Activated CD4-positive, alpha-beta T cell treated with anti-CD3 and anti-CD28 coated beads, Interleukin-2, amount 50 U/mL, for 48 hours (primary cell): ENCODE data around the gene CACNG7.
"Not testable (repeated sequence)": the region's sequence is repeated elsewhere in the genome, so short reads cannot be mapped to it uniquely, and the experiment has no call there.

ENCODE experiments used
- DNase-seq, 2 experiments: peaks; one replicate each; pipeline ENCODE4 v3.0.0-alpha.2; 2020

CACNG7 gene

DNA sequence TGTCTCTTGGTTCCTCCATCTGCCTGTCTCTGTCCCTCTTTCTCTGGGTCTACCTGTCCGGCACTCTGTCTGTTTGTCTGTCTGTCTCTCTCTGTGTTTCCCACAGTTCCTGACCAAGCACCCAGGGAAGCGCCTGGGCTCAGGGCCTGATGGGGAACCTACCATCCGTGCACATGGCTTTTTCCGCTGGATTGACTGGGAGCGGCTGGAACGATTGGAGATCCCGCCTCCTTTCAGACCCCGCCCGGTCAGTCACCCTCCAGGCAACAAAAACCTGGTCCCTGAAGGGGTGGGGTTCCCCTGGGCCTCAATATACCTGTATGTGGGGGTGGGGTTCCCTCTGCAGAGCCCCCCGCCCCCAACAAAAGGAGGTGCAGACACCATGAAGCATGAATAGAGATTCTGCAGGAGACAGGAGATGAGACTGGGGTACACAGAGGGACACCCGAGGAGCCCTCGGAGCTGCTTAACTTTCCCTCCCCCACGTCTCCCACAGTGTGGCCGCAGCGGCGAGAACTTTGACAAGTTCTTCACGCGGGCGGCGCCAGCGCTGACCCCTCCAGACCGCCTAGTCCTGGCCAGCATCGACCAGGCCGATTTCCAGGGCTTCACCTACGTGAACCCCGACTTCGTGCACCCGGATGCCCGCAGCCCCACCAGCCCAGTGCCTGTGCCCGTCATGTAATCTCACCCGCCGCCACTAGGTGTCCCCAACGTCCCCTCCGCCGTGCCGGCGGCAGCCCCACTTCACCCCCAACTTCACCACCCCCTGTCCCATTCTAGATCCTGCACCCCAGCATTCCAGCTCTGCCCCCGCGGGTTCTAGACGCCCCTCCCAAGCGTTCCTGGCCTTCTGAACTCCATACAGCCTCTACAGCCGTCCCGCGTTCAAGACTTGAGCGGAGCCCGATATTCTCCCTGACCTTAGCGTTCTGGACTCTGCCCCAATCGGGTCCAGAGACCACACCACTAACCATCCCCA lies 2.6 kb upstream of the CACNG7 start:
- peak; percentile 77 to 81 for DNase-seq

DNA sequence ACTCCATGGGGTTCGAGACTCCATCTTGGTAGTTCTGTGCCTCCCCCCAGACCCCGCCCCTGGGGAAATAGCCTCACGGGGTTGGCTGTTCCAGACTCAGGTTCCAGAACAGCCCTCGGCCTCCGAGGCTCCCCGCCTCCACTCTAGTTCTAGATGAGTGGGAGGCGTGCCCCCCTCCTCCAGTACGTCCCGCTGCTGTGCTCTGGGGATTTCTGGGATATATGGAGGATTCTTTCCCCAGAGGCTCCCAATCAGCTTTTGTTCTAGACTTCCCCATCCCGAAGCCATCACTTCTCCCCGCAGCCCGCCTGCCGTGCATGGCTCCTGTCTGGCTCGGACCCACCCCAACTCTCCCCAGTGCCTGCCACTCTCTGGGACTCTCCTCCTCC lies 1.9 kb upstream of the CACNG7 start:
- DNase-seq, result no peak

DNA sequence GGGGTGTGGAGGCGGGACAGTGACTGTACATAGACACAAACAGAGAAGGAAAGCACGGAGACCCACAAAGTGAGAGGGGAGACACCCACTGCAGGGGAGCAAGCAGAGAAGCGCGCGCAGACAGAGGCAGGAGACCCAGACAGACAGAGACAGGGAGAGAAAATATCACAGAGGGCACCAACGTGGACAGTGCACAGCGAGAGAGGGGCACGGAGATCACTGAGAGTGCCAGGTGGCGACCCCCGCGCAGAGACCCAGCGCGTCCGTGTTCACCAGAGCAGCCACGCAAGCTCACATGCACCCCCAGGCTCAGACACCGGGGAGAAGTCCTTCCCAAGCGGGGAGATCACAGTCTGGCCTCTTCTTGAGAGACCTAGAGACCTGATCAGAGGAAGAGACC lies 1.4 kb upstream of the CACNG7 start:
- DNase-seq, result no peak

DNA sequence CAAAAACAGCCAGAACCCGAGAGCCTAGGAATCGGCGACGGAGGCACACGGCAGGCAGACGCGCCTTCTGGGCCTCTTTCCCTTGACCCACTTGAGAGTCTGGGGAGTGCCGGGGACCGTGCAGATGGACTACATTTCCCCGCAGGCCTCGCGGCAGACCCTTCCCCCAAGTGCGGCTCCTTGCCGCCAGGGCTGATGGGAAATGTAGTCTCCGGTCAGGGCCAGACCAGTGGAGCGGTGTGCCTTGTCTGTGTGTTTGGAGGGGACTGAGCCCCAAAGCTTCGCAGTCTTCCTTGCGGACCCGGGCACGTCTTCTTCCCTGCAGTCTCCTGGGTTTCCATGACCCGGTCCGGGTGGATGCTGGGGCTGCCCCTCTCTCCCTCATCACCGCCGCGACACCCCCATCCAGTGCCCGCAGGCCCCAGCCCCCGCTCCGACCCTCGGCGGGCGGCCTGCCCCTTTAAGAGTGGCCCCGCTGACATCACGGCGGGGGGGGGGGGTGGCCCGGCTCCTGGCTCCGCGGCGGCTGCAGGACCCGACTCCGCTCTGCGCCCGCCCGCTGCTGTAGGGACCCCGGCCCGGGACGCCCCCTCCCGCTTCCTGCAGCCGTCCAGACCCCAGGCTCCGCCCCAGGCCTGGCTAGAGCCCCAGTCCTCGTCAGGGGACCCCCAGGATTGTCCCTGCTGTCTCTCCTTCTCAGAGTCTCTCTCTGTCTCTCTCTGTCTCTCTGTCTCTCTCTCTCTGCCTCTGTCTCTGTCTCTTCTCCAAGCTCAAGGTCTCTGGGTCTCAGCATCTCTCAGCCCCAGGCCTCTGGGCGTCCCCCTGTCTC lies 758 bp upstream of the CACNG7 start:
- peak; percentile 56 to 67 for DNase-seq

DNA sequence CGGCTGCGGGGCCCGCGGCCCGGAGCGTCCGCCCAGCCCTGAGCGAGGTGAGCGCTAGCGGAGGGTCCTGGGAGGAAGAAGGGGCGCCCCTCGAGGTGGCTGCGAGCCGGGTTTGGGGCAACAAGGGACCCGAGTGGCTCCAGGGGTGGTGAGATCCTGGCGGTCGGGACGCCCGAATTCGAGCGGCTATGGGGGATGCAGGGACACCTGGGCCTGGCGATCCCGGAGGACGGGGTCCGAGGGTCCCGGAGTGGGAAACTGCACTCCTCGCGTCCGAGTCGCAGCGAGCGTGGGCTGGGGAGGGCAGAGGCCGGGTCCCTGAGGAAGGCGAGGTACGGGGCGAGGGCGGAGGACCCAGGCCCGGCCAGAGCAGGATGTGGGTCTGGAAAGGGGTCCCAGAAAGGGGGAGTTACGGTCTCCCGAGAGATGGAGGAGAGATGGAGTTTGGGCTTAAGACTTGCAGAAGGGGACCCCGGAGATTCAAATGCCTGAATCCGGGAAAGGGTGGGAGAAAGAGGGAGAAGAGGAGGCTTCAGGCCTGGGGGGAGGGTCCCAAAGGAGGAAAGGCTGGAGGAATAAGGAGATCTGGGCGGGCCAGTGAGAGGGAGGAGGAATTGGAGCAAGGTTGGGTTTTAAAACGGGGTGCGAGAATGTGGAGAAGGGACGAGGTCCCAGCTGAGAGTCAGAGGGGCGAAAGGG lies 542 bp downstream of the CACNG7 start:
- DNase-seq, result no peak

DNA sequence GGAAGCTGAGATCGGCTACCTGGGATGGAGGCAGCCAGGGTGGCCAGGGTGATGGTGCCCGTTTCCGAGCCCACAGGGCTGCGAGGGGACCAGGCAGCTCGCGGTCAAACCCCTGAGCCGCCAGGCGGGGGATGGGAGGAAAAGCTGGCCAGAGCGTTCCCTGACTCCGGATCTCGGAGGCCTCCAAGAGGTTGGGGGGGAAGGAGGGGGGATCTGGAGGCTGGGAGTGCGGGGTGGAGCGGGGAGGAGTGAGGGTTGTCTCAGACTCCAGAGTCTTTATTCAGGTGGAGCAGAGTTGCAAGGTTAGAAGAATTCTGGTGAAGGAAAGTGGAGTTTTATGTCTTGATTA lies 1.1 kb downstream of the CACNG7 start:
- DNase-seq, result no peak

DNA sequence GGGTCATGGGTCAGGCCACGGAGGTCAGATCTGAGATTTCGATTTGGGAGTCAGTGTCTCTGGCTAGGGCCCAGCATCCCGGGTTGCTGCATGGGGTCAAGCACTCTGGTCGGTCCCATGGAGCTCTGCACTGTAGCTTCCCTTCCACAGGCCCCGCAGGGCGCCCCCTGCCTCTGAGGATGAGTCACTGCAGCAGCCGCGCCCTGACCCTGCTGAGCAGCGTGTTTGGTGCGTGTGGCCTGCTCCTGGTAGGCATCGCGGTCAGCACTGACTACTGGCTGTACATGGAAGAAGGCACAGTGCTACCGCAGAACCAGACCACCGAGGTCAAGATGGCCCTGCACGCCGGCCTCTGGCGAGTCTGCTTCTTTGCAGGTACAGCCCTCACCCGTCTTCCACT lies 3.6 kb downstream of the CACNG7 start:
- peak in 1 of 2 experiments; percentile 15 for DNase-seq

DNA sequence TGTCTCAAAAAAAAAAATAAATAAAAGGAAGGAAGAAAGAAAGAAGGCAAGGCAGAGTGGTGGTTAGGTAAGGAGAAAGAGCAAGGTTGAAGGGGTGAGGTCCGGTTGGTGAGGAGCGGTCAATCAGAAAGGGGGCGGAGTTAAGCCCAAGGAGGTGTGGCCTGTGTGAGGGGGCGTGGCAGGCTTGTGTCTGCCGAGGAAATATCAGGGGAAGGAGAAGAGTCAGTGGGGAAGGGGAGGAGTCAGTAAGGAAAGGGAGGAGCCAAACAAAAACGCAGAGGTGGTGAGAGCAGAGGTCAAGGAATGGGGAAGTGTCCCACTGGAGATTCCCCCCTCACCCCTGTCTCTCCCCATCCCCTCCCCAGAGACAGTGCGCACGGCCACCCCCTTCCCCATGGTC lies 5.9 kb downstream of the CACNG7 start:
- DNase-seq, result no peak

DNA sequence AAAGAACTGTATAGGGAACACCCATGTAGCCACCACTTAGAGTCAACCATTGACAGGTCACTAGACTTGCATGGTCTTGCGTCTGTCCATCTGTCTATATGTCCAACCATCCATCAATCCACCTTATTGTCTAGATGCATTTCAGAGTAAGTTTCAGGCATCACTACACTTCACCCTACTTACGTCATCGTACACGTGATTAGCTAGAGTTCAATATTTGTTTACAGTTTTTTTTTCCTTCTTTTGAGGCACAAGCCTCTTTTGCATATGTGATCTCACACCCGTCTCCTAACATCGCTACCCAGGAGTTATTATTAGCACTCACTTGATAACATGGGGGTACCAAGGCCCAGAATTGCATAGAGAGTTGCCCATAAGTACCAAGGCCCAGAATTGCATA lies 6.9 kb downstream of the CACNG7 start:
- DNase-seq, result no peak

DNA sequence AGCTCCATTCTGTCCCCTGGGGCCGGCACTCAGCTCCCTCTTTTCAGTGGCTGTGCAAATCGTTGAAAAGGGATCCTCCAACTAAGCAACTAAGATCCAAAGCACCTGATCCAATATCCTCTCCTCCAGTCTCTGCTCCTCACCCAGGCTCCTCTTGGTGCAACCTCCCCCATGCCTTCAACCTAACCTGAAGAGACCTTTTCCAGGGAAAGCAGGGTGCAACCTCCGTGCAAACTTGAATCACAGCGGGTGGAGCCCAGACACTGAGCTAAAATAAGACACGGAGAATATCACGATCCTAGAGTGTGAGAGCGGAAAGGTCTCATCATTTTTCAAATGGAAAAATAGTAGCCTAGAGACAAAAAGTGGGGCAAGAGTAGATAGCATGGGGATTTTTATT lies 8.3 kb downstream of the CACNG7 start:
- no peak for DNase-seq

DNA sequence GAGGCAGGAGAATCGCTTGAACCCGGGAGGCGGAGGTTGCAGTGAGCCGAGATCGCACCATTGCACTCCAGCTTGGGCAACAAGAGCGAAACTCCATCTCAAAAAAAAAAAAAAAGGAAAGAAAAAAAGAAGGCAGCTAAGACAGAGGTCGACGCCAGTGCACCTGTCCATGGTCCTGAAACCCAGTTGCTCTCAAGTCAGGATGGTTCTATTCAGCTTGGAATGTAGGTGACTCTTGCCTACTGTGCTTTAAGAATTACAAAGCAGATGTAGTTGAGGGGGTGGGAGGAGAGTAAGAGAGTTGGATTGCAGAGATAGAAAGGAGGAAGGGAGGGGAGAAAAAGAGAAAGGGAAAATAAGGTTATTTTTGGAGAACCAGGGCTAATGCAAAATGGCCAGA lies 18.7 kb downstream of the CACNG7 start:
- peak; percentile 32 to 33 for DNase-seq

DNA sequence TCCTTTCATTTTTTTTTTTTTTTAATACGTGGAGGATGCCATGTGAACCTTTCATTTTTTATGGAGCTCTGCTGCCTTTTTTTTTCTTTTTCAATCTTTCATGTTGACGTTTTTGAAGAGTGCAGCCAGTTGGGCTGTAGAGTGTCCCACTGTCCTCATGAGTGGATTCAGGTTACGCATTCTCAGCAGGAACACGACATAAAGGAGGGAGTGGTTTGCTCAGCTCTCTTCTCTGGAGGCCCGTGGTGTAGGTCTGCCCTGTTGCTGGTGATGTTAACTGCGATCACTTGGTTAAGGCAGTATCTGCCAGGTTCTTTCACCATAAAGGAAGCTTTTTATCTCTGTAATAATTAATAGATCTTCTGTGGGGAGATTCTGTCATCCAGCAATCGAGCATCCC lies 27.0 kb downstream of the CACNG7 start:
- DNase-seq, result no peak

DNA sequence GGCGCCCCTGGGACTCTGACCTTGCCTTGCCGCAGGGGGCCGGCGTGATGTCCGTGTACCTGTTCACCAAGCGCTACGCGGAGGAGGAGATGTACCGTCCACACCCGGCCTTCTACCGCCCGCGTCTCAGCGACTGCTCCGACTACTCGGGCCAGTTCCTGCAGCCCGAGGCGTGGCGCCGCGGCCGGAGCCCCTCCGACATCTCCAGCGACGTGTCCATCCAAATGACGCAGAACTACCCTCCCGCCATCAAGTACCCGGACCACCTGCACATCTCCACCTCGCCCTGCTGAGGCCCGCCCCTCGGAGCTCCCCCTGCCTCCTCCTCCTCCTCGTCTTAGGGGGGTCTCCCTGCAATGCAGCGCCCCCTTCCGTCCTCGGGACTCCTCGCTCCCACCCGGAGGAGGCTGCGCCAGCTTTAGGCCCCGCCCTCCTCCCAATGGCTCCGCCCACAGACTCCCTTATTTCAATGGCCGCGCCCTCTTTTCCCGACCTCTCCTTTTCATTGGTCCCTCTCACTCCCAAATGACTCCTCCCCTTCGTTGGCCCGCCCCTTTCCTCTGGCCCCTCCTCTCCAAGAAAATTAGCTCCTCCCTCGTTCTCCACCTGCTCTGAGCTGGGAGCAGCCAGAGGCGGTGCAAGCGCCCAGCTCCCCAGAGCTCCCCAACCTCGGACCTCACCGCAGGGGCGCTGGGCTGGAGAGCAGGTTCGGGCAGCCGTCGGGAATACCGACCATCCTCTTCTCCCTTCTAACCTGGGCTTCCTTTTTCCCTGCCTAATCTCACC lies 33.1 kb downstream of the CACNG7 start:
- peak; percentile 11 to 12 for DNase-seq

DNA sequence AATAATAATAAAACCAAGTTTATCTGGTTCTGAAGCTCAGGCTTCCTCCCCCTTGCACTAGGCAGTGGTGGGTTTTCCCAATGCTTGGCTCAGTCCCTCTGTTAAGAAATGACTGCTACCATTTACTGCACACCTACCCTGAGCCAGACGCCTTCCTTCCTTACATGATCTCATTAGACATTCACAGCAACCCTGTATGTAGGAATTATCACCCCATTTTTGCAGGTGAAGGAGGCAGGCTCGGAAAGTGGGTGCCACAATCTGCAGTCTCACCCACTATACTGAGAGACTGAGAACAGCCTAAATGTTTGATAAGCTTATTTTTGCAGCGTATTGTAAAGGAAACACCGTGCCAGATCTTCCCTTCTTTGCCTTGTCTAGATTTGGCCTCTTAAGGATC lies 35.3 kb downstream of the CACNG7 start:
- no peak for DNase-seq

DNA sequence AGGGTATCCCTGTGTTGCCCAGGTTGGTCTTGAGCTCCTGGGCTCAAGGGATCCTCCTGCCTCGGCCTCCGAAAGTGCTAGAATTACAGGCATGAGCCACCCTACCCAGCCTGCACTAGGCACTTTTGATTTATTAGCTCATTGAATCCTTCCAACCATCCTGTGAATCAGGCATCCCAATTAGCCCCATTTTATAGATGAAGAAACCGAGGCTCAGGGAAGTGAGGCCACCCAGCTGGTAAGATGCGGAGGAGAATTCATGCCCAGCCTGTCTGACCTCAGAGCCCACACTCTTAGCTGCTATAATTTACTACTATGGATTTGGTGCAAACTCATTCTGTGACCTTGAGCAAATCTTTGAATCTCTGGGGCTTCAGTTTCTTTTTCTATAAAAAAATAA lies 35.9 kb downstream of the CACNG7 start:
- DNase-seq, result no peak

DNA sequence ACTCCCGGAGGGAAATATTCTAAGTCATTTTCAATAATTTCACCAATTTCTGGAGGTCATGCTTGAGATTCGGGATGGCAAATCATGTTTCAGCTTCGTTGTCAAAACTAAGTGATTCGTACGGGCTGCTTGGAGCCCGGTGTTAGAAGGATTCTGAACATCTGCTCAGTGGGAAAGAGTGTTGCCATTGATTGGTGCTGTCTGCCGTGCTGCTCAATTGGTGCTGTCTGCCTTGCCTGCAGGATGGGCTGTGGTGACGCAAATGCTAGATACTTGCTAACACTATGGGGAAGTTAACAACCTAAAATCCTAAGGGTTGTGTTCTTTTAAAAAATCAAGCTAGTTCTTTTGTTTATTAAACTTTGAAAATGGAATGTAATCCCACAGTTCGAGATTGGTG lies 36.4 kb downstream of the CACNG7 start:
- DNase-seq, result no peak

DNA sequence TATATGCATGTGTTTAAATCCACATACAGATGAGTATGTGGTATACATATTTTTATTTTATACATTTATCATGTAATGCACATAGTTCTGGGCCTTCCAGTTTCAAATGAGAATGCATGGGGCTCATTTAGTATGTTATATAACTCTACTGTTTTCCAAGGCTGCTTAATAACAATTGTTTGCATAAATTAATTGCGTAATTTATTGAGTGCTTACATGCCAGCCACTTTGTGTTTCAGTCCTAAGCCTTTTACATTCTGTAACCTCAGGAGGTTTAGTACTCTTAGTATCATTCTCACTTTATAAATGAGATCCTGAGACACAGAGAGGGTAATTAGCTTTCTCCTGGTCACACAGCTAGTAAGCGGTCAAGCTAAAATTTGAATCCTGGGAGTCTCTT lies 36.9 kb downstream of the CACNG7 start:
- no peak for DNase-seq

DNA sequence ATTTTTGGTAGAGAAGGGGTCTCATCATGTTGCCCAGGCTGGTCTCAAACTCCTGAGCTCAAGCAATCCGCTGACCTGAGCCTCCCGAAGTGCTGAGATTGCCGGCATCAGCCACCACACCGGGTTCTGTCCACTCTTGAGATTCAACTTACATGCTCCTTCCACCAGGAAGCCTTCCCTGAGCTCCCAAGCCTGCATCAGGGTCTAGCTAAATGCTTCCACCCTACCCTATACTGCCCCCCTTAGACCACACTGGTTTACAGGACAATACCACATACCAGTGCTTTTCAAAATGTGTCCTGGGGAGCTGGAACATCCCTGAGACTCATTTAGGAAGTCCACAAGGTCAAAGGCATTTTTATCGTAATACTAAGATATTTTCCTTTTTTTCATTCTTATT lies 38.5 kb downstream of the CACNG7 start:
- no peak for DNase-seq

DNA sequence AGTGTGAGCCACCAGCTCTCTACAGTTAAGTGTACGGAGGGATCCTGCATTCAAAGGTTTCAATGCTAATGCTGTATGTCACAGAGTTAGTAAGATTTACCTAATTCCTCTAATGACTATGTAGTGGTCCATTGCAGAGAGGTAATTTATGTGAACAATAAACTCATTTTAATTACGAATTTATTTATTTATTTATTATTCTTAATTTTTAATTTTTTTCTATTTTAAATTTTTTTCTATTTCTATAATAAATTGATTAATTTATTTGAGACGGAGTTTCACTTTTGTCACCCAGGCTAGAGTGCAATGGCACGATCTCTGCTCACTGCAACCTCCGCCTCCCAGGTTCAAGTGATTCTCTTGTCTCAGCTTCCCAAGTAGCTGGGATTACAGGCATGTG lies 39.5 kb downstream of the CACNG7 start:
- not testable (repeated sequence) for DNase-seq

DNA sequence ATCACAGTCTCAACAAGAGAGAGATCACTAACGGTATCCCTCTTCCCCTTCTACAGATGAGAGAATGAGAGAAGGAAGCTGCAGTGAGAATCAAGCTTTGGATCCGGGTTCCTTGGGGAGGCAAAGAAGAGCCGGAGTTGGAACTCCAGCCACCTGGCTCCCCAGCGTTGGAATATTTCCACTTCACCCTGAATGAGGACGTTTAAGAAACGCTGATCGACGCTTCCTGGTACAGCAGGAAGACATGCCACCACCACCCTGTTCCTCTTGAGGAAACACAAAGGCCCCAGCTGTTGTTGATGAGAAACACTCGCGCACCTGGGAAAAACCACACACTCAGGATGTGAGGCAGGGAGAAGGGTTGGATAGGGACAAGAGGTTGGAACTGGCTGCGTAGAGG lies 42.4 kb downstream of the CACNG7 start:
- DNase-seq, result no peak

DNA sequence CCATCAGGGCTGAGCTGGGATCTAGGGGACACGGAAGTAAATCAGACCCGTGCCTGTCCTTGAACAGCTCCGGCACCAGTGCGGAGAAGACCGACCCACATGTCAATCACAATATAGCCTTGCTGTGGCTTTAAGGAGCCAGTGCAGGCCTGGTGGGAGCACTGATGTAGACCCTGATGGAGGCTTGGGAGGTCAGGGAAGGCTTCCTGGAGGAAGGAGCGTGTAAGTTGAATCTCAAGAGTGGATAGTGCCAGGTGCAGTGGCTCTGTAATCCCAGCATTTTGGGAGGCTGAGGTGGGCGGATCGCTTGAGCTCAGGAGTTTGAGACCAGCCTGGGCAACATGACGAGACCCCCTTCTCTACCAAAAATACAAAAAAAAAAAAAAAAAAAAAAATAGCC lies 42.9 kb downstream of the CACNG7 start:
- DNase-seq, result no peak

DNA sequence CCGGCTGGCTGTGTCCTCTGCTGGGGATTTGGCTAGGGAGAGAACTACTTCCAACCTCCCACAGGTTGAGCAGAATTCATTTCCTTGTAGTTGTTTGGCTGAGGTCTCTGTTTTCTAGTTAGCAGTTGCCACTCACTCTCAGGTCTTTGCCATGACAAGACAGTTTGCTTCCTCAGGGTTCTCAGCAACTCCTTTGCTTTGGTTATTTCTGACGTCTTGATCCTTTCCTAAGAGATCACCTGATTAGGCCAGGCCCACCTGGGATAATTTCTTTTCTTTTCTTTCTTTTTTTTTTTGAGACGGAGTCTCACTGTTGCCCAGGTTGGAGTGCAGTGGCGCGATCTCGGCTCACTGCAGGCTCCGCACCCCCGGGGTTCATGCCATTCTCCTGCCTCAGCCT lies 44.3 kb downstream of the CACNG7 start:
- no peak for DNase-seq
